OCI-LY7 (cell line): ENCODE data around the gene RXRB. TPM values are rescaled to one million over a fixed set of nuclear protein-coding genes. Genes with fewer than 3 reads are reported as not detected.

Source experiments
- BruUV-seq: library from RNA; stranded (reverse); fragments of 400-500 nt; replicated peaks from 2 replicates; lab custom pipeline; 2021; lab: Mats Ljungman, UMichigan
- CTCF ChIA-PET: fragments of 300-600 bp; sonication (Branson Sonifier 250); formaldehyde crosslinking; loops from one replicate; lab custom pipeline; 2022; ENCODE audit warnings: antibody characterized with exemption; ENCODE audit not compliant: unreplicated experiment; lab: Charles Lee
- POLR2A ChIA-PET: fragments of 300-600 bp; sonication (Branson Sonifier 250); formaldehyde crosslinking; loops from one replicate; lab custom pipeline; 2022; ENCODE audit warnings: antibody characterized with exemption; lab: Charles Lee
- DNase-seq: peaks from one replicate; pipeline ENCODE4 v3.0.0-alpha.2; 2015; ENCODE audit warnings: low spot score
- H2AFZ ChIP-seq: fragments of 200-600 bp; sonication (generic), shearing (Covaris generic); 2 replicates; pipeline ENCODE4 v1.6.1; 2014; ENCODE audit warnings: mild to moderate bottlenecking, antibody characterized with exemption, low read length, moderate library complexity
- H3K27ac ChIP-seq: fragments of 200-600 bp; sonication (generic); 2 replicates; pipeline ENCODE4 v1.5.1; 2014; ENCODE audit warnings: mixed run types, low read depth, mild to moderate bottlenecking, moderate library complexity, low read length, inconsistent platforms; ENCODE audit not compliant: poor library complexity, severe bottlenecking
- H3K36me3 ChIP-seq: fragments of 200-600 bp; sonication (generic); 2 replicates; pipeline ENCODE4 v1.6.1; 2014; ENCODE audit warnings: mild to moderate bottlenecking, antibody characterized with exemption, low read length, moderate library complexity, mixed read lengths; ENCODE audit not compliant: insufficient read depth
- H3K4me1 ChIP-seq: fragments of 200-600 bp; sonication (generic); 2 replicates; pipeline ENCODE4 v1.5.1; 2014; ENCODE audit warnings: mild to moderate bottlenecking, low read length; ENCODE audit not compliant: insufficient read depth, poor library complexity, severe bottlenecking
- H3K4me2 ChIP-seq: fragments of 200-600 bp; sonication (generic); 2 replicates; pipeline ENCODE4 v1.6.1; 2014; ENCODE audit warnings: mild to moderate bottlenecking, low read length
- H3K4me3 ChIP-seq: fragments of 200-600 bp; sonication (generic); 2 replicates; pipeline ENCODE4 v1.5.1; 2014; ENCODE audit warnings: mild to moderate bottlenecking, low read depth, low read length; ENCODE audit not compliant: poor library complexity, severe bottlenecking
- H3K79me2 ChIP-seq: fragments of 200-600 bp; sonication (generic); 2 replicates; pipeline ENCODE4 v1.6.1; 2016; ENCODE audit warnings: low read depth, mild to moderate bottlenecking, low read length, moderate library complexity, mixed read lengths; ENCODE audit not compliant: insufficient read depth
- H3K9me2 ChIP-seq: fragments of 200-600 bp; sonication (generic); 2 replicates; pipeline ENCODE4 v1.6.1; 2016; ENCODE audit warnings: mild to moderate bottlenecking, low read length, mixed read lengths; ENCODE audit not compliant: insufficient read depth
- H3K9me3 ChIP-seq: fragments of 200-600 bp; sonication (generic); 2 replicates; pipeline ENCODE4 v1.6.1; 2014; ENCODE audit warnings: mild to moderate bottlenecking, mixed run types, low read length, mixed read lengths
- H4K20me1 ChIP-seq: fragments of 200-600 bp; sonication (generic); 2 replicates; pipeline ENCODE4 v1.6.1; 2014; ENCODE audit warnings: mild to moderate bottlenecking, antibody characterized with exemption, low read length, moderate library complexity, mixed read lengths; ENCODE audit not compliant: insufficient read depth
- CTCF ChIP-seq: fragments of 200-600 bp; sonication (generic); conservative IDR thresholded peaks from 2 replicates; pipeline ENCODE4 v1.5.1; 2014; ENCODE audit warnings: mild to moderate bottlenecking, antibody characterized with exemption, low read length, moderate library complexity, mixed read lengths
- EZH2phosphoT487 ChIP-seq: fragments of 200-600 bp; sonication (generic); IDR thresholded peaks from 2 replicates; pipeline ENCODE4 v1.6.1; 2018; ENCODE audit warnings: low read depth, borderline replicate concordance, mild to moderate bottlenecking, mixed run types, antibody characterized with exemption, low read length, moderate library complexity, mixed read lengths
- intact Hi-C: fragments of 100-400 bp; cut with micrococcal nuclease; formaldehyde crosslinking; loops from one replicate; pipeline ENCODE4 v1.10.0; 2022; ENCODE audit not compliant: unreplicated experiment
- total RNA-seq, 2 experiments: library from RNA; depleted of rRNA in 1 of 2; stranded (reverse); fragments of >200 nt in 1 of 2; shearing (Covaris generic) in 1 of 2; gene quantifications; 2 replicates each; pipeline ENCODE4 v1.2.3, GENCODE V29; 2014 to 2022

RXRB gene
- total RNA-seq, 2 experiments from 2014 or later: 32.5 to 47.3 TPM

DNA sequence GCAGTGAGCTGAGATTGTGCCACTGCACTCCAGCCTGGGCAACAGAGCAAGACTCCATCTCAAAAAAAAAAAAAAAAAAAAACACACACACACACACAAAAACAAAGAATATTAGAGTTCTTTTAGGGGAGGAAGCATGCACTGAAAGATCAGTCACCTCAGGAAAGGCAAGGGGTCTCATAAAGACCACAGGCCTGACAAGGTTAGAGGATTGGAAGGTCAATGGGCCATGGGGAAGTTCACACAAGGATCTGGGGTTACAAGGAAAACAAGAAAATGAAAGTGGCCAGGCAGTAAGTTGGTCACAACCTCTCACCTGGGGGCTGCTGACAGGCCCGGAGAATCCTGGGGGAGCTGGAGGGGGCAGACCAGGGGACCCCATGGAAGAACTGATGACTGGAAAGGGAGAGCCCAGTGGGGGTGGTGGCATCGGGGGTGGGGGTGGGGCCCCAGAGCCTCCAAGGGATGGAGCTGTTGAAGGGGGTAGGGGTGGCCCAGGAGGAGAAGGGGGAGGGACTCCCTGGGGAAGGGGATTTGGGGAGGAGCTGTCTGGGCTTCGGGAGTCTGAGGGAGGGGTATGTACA is 1.5 kb downstream of the RXRB start:
- Histone ChIP-seq H4K20me1 (no peaks in the 10 kb centered on the region; the same call in 1 of the 2 replicates), H3K4me3 (peak overlapping the region; percentile 96), H3K9me2 (no peaks in the 10 kb centered on the region), H3K4me1 (peaks cover 44% of the 10 kb centered on the region), H3K36me3 (peaks cover 64% of the 10 kb centered on the region), H2AFZ (no peak overlapping the region), H3K9me3 (no peaks in the 10 kb centered on the region), H3K79me2 (peaks cover 28% of the 10 kb centered on the region; the same call in 1 of the 2 replicates), H3K27ac (peak overlapping the region; percentile 77), H3K4me2 (peak overlapping the region; percentile 100)
- ChIA-PET POLR2A (interaction anchor here (0.7 to 1.1 kb wide), 2 partner anchors 10 to 126 kb away, joined by 4 to 5 read pairs; partner anchors contain the start of gene HLA-DPA1), CTCF (interaction anchor here (0.6 kb wide), 1 partner anchor 9 kb away, joined by 4 read pairs; no protein-coding TSS in a partner anchor)
- TF ChIP-seq CTCF (no peak), EZH2phosphoT487 (no peak)
- intact Hi-C loops: no loop called here
- no peak for DNase-seq
- no TSS peak for BruUV-seq

DNA sequence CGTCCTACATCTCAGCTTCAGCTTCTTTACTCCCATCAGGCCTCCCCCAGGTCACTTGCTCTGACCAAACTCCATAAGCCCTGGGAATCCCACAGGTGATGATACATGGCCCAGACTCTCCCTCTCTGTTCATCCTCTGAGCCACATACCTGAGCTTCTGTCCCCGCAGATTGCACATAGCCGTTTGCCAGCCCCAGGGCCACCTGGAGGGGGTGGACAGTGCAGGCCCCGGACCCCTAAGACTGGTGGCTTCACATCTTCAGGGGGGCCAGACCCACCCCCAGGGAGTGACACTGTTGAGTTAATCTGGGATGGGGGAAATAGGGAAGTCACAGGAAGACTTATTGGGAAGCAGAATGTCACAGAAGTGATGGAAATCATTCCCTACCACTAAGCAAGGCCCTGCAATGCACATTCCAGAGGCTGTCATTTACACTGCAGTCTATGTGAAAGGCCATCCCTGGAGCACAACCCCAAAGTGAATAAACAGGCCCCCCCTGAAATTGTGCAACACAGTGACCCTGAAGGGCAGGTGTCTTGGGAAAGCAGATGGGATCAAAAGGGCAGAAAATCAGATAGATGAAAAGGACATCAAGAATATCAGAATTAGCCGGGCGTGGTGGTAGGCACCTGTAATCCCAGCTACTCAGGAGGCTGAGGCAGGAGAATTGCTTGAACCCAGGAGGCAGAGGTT is 2.2 kb downstream of the RXRB start:
- intact Hi-C loops: no loop called here
- Histone ChIP-seq H3K9me3 (no peaks in the 10 kb centered on the region), H3K27ac (no peak overlapping the region), H3K4me2 (peak overlapping the region; percentile 100), H3K9me2 (no peaks in the 10 kb centered on the region), H4K20me1 (no peaks in the 10 kb centered on the region; the same call in 1 of the 2 replicates), H3K4me1 (peaks cover 38% of the 10 kb centered on the region), H2AFZ (no peak overlapping the region), H3K4me3 (no peak overlapping the region), H3K36me3 (peaks cover 64% of the 10 kb centered on the region), H3K79me2 (peaks cover 28% of the 10 kb centered on the region; the same call in 1 of the 2 replicates)
- ChIA-PET POLR2A (interaction anchor here (0.6 to 1.1 kb wide), 3 partner anchors 9 to 125 kb away, joined by 3 to 5 read pairs (median 4); partner anchors contain the start of gene HLA-DPA1), CTCF (interaction anchor here (0.8 kb wide), 1 partner anchor 10 kb away, joined by 3 read pairs; the partner anchor contains the start of gene RING1)
- DNase-seq: no peak
- TF ChIP-seq EZH2phosphoT487: no peak
- TSS peak; percentile 41 for BruUV-seq

- intact Hi-C loops: loop anchor here (2.0 kb wide), 1 partner anchor 37 kb away; no protein-coding TSS in a partner anchor
- Histone ChIP-seq H3K9me3 (no peaks in the 10 kb centered on the region), H3K4me2 (0 out of 2 replicates have a peak overlapping the region, but pooled peaks have one; percentile 100), H3K4me3 (no peak overlapping the region), H2AFZ (no peak overlapping the region), H4K20me1 (no peaks in the 10 kb centered on the region; the same call in 1 of the 2 replicates), H3K36me3 (peaks cover 56% of the 10 kb centered on the region), H3K9me2 (no peaks in the 10 kb centered on the region), H3K4me1 (peaks cover 38% of the 10 kb centered on the region), H3K27ac (no peak overlapping the region), H3K79me2 (peaks cover 28% of the 10 kb centered on the region; the same call in 1 of the 2 replicates)
- ChIA-PET POLR2A (interaction anchor here (0.6 kb wide), 1 partner anchor 96 kb away, joined by 3 read pairs; no protein-coding TSS in a partner anchor), CTCF (interaction anchor here (0.8 kb wide), 1 partner anchor 11 kb away, joined by 3 read pairs; the partner anchor contains the start of gene RING1)
- peak; percentile 74 for DNase-seq
- TF ChIP-seq CTCF (peak; percentile 88), EZH2phosphoT487 (no peak)
- no TSS peak for BruUV-seq
These were observed 2.9 kb downstream of the RXRB start for GRCh38 chr6:33197431-33198048.
